DMS 273 (cell line): ENCODE measurements around the gene AUTS2.
"Not testable (repeated sequence)": the region's sequence is repeated elsewhere in the genome, so short reads cannot be mapped to it uniquely, and the experiment has no call there.

Source experiments
- DNase-seq: peaks from one replicate; lab custom pipeline; 2025; ENCODE audit not compliant: unreplicated experiment; lab: John Stamatoyannopoulos, UW

The AUTS2 gene

DNA sequence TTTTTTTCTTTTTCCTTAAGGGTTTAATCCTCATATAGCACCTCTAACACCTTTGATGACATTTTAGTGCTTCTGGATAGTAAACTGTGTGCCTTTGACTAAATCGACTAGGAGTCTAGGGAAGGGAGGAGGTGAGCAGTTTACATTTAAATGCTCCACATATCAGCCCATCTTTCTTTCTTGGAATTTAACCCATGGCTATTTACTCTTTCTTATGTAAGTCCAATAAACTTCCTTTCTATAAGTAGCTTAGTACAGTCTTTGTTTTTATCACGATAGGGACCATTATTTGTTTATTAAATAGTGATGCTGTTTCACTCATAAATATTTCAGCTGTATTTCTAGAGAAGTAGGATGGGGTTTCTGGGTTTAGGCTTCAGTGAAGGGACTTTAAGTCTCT is 669.9 kb downstream of the AUTS2 start:
- no peak for DNase-seq

DNA sequence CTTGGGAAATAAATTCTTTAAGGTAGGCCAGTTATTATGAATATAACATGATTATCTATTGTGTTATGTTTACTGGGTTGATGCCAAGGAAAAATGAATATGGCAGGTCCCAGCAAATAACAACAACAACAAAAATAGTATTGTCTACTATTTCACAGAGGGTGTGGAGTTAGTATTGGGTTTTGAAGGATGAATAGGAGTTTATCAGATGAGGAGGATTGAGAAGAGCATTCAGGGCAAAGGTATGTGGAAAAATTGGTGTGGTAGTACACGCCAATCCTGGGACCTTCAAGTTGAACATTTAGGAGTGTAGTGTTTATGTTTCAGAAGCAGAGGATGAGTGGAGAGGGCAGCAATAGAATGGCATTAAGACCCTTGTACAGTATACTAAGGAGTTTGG is 671.9 kb downstream of the AUTS2 start:
- no peak for DNase-seq

DNA sequence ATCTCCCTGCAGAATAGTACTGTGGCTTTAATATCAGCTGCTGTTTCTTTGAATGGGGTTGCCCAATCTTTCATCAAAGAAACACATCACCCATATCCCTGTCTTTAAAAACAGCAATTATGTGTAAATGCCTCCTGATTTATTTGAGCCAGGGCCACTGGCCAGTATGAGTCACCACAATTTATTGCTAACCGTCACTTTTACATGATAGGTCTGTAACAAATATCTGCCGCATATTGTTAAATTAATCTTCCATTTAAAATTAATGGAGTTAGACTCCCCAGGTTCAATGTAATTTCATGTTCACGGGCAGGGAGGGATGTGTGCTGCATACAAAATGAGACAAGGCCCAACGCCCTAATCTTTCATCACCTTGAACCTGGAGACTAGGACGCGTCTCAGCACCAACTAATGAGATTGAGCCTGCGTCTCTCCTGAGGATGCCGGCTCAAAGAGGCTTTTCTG is 673.4 kb downstream of the AUTS2 start:
- DNase-seq = peak; percentile 52

DNA sequence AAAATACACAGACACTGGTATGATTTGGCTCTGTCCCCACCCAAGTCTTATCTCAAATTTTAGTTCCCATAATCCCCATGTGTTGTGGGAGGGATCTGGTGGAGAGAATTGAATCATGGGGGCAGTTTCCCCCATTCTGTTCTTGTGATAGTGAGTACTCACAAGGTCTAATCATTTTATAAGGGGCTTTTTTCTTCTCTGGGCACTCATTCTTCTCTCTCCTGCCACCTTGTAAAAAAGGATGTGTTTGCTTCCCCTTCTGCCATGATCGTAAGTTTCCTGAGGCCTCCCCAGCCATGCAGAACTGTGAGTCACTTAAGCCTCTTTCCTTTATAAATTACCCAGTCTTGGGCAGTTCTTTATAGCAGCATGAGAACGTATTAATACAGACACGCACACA is 677.3 kb downstream of the AUTS2 start:
- not testable (repeated sequence) for DNase-seq

DNA sequence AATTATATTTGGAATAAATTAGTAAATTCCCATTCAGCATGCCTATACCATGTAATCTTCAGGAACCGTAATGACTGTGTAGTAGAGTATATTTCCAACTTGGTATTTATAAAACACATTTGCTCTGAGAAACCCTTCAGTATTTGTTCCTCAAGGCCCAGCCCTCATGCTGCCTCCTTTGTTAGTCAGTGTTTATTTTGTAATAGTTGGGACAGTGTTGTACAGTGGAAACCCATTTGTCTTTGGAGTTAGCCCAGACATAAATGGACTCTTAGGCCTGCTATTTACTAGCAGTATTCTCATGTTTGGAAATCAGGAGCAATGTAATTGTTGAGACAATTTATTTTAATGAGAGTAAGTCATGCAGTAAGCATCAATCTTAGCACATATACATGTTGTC is 686.9 kb downstream of the AUTS2 start:
- DNase-seq = no peak

DNA sequence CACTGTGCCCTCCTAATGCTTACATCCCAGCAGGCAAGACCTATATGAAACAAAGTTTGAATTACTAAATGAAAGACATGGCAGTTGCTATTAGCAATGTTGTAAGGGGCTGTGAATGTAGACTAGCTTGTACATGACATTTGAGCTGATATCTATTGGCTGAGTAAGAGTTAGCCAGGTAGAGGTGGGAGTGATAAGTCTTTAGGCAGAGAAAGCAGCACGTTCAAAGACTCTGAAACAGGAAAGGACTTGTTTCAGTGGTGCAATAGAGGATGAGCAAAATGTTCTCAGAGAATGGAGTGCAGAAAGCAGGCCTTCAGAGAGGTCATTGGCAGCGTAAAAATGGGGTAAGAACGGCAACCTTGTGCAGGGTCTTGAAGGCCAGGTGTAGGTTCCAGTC is 687.6 kb downstream of the AUTS2 start:
- DNase-seq = no peak

DNA sequence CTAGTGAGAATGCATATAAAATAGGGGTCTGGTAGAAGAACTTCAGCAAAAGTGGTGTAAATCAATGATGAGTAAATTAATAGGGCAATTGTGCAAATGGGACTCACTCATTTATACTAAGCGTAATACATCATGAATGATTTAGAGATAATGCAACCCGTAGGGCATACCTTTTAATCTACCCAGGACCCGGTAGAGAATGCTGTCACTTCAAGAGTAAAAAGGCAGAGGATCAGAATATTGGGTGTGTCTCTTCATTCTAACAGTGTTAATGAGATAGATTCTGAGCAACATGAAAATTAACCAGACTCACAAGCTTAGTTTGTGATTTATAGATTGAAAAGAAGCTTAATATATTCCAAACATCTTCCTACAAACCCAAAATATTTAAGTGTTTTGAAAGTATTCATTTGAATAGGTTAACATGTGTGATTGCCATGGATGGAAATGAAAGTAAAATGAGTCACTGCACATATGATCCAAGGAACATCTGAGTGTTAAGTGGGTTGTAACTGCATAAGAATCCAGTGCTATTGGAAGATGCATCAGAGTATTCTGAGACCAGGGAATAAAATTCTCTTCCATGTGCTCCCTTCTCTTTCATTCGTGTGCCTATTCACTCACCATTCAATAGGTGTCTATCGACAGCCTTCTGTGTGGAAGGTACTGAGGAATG is 690.6 kb downstream of the AUTS2 start:
- no peak for DNase-seq

DNA sequence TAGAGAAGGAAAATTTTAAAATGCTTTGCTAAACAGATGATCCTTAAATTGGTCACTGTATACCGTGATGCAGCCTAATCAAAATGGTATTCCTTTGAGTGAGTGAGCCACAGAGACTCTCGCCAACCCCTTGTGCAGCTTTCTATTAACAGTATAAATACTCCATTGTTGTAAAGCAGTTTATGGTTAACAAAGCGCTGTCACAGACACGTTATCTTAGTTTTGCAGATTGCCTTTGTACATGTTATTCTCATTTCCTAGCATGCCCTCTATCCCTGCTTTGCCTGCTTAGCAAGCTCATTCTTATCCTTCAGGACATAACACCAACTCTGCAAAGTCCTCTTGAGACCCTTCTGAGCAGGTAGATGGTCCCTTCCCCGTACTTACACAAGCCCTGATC is 694.4 kb downstream of the AUTS2 start:
- DNase-seq = no peak

DNA sequence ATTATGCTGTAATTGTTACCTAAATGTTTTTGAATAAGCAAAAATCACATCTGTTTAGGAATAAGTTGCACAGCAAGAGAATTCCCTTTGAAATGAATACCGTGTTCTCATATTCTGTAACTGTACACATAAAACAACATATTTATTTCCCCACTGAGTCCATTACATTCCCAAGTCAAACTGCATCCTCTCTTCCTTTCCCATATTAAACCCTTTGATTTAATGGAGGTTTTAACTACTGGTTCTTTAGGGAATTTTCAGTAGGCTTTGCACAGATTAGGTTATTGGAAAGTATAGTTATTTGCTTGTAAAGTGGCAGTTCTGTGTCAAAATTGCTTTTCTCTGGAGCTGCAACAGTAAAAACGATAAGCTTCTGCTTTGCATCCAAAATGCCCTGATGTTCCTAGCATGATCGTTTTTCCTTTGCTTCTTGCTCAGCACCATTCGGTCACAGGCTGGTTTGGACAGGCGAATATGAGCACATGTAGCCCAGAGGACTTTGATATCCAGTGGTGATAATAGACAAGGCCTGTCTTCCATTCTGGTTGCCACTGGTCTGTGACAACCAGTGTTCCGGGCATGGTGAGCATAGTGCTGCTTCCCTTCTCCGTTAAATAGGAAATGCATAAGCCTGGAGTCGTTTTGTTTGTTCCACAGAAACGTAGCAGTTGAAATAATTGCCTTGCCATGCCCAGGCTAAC is 696.1 kb downstream of the AUTS2 start:
- no peak for DNase-seq

DNA sequence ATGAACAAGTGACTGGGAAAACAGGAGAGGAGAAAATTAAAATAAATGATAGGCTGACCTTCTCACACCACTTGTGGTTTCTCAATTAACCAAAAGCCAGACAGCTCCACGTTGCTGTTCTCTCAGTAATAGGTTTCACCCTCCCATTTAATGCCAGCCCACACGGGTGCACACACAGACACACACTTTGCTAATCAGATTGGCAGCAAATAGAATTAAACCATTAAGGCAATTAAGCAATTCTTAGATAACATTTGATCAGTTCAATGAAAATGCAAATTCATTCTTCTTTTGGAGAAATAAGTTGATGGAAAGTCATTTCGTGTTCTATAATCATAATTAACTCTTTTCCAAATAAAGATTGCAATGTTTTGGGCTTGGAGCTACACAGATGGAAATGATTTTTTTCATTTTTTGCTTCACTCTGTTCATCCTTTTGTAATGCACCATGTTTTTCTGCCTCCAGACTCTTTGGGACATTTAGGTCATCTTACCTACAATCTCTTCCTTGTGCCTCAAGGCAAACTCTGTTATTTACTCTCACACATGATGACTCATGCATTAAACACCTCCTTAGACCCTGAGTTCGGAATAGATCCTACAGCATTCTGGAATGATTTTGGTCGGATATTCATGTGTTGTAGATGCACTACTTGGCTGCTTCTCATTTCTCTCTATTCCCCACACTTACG is 700.7 kb downstream of the AUTS2 start:
- no peak for DNase-seq

DNA sequence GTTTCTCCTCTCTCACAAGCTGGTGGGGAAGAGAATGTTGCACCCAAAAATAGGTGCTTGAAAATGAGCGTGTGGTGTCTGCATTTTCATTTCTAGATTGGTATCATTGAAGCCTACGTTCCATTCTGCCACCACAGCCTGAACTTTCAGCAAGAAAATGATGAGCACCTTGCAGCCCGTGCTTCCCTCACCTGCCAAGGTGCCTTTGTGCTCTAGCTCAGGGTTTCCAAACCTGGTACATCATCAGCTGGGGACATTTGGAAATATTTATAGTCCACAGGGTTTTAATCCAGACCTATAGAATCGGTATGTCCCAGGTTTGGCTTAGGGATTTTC is 701.2 kb downstream of the AUTS2 start:
- no peak for DNase-seq

DNA sequence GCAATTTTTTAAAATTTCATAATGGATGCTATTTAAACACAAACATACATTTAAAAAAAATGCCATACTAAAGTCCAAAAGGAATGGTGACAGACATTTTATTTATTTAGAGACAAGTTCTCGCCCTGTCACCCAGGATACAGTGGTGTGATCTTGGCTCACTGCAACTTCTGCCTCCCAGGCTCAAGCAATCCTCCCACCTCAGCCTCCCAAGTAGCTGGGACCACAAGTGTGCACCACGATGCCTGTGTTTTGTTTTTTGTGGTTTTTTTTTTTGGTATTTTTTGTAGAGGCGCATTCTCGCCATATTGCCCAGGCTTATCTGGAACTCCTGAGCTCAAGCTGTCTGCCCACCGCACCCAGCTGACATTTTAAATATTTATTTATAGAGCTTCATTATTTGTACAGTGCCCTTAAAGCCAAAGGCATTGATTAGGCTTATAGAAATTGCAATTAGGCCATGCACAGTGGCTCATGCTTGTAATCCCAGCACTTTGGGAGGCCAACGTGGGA is 703.5 kb downstream of the AUTS2 start:
- DNase-seq = no peak

DNA sequence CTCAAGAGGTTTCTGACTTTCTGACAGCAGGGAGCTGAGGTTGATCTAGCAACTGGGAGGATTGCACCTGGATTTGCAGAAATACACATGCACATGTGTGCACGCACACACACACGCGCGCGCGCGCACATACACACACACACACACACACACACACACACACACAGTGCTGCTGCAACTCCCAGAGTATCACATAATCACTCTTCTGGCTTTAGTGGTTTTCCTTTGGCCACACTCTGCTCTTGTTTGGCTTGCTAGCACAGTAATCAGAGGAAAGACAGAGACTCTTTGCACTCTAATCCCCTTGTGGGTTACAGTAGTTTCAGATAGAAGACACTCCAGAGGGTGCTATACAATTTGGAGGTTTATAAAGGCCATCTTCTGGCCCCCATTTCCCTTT is 705.0 kb downstream of the AUTS2 start:
- no peak for DNase-seq

DNA sequence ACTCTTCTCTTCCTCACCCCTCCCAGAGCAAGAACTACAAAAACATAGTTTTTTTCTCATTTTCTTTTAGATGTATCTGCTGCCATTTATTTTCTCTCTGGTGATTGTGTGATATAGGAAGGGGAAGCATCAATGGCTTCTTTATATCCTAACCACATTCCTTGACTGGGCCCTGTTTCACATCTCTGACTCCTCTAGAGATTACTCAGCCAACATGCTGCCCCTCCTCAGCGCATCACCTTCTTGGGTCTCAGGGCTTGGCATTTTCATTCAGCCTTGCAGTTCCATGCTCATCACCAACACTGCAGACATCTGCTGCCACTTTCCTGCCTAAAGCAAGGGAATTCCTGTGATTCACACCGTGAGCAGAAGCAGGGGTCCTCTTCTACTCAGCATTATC is 705.5 kb downstream of the AUTS2 start:
- DNase-seq = no peak

DNA sequence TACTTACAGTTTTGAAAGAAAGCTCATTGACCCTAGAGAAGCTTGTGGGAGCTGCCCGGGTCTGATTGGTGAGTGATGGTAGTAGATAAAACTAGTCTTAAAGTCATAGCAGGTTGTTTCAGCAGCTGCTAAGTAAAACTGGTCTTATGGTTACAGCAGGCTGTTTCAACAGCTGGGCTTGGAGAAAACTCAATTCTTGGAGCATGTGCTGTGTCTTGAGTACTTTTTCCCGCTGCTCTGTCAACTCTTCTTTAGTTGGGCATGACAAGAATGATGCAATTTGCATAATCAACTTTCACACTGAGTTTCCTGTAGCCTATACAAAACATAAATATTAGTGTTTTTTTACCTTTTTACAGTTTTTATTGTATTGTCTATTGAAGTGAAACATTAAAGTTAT is 707.9 kb downstream of the AUTS2 start:
- peak; percentile 88 for DNase-seq

DNA sequence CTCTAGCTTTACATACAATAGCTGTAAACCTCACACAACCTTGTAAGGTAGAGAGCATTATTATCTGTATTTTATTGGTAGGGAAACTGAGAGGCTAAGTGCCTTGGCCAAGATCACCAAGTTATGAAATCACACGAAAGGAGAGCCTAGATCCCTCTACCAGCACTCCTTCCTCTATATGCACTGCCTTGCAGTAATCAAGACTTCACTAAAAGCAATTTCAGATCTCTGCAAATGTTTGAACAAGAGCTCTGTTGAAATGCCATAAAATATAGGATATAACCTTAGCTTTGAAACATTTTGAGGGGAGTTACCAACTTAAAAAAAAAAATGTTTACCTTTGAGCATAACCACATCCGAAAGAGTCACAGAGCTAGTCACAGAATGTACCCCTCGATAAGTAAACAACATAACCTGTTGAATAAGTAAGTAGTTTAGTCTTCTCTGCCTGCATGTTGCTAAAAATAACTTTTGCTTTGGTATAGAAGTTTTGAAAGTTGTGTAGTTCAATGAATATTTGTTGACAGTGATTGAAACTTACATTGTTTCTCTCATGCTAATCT is 709.4 kb downstream of the AUTS2 start:
- DNase-seq = no peak

DNA sequence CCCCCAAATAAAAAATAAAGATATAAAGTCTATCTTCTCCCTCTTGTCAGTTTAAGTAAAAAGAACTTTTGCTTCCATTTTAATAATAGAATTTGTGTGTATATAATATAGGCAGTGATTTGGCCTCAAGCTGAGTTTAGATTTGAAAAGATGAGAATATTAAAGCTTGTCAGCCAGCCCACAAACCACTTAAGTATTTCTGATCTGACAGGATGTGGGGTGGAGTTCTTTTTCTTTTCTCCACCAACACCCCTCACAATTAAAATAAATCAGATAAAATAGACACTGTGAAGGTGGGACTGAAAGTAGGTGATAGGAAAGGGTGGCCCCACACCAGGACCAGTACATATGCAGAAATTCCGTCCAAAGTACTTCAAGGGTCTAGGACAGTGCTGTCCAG is 714.1 kb downstream of the AUTS2 start:
- no peak for DNase-seq

DNA sequence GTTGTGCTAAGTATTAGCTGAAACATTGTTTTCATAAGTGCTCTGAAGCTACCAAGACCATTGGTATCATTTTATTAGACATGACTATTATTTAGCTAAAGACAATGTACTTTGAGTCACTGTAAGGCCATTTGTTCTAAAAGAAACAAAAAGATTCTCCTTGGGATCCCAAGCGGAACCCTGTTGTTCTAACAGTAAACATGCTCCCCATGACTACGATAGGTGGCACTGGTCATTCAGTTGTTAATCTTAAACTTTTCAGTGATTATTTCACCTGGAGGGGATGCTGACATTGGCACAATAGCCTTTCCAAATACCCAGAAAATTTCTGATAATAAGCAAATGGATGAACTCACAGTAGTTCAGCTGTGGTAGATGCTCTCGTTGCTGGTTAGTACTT is 715.0 kb downstream of the AUTS2 start:
- DNase-seq = no peak

DNA sequence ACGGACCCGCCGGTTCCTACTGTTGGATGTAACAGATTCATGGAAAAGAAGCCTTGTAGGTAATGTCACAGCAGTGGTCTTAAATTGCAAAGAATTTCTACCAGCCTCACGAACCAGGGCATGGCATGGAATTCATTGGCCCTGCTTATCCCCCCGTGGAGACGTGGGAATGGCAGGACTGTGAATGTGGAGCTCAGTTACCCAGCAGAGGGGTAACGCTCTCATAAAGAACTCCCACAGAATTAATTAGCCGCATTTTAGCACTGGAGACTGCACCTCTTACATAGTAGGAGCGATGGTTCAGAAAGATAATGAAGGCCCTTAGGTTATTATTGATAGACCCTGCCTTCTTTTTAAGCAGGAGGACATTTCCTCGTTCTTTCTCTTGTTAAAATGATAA is 715.4 kb downstream of the AUTS2 start:
- no peak for DNase-seq

DNA sequence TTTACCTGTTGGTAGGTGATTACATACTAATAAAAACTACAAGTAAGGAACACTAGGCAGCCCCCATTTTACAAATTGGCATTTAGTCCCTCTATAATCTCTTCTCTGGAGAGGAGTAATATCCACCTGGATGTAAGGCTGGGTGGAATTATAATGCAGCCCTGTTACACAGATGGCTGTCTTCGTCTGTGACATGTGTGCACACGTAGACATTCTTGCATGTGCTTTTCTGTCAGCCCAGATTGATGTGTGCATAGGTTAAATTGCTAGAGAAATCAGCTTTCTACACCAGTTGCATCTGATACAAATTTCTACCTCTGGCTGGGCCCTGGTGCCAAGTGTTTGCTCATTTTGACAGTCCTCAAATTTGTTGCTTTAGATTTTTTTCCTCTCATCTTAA is 715.9 kb downstream of the AUTS2 start:
- DNase-seq = peak; percentile 34

DNA sequence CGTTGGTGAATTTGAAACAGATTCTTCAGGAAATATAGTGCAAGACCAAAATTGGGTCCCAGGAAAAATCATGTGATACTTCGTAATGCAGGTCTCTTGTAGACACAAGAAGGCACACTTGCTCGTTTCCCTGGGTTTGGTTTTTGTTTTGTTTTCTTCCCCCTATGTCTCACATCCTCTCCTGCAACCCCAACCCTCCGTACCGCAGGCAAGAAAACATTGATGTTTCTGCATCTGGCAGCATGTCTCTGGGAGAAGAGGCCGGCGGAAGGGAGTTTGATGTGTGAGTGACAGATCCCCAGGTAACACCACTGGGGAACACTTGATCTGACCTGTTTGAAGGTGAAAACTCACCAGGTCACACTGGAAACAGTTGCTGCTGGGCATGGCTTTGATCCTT is 718.5 kb downstream of the AUTS2 start:
- DNase-seq = no peak

DNA sequence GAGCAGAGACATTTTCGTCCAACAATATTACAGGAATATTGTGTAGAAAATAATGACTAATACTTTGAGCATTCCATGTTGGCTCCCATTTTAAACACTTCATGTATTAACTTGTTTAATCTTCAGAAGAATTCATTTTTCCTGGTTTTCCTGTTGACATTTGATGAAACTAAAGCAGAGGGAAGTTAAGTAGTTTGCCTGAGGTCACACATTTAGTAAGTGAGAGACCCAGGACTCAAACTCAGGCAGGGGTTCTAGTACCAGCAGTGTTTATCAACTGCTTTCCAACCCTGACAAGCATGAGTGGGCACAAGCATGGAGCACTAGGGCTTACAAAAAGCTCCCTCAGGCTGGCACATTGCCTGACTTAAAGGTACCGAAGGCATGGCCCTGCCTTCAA is 719.1 kb downstream of the AUTS2 start:
- DNase-seq = peak; percentile 38
